ENCODE results near the gene SMCHD1. TPM values are rescaled to one million over a fixed set of nuclear protein-coding genes. Genes with fewer than 3 reads are reported as not detected.

Gene SMCHD1
- total and polyA plus RNA-seq, 2 donors (not counting 1 experiment from before 2014, with no cell fraction given), result 54.2 to 380 TPM

DNA sequence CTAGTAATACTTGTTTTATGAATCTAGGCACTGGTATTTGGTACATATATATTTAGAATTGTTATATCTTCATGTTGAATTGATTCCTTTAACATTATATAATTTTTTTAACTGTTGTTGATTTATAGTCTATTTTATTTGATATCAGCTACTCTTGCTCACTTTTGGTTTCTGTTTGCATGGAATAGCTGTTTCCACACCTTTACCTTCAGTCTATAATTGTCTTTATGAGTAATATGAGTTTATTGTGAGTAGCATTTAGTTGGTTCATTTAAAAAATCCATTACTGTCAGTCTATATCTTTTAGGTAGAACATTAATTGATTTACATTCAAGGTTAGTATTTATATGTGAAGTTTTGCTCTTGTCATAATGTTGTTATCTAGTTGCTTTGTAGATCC is 58.6 kb downstream of the SMCHD1 start:
- ATAC-seq (ENCODE audit: low read depth), result no peak
- Histone ChIP-seq H3K79me2 (ENCODE audit: control insufficient read depth, insufficient read depth, low read length) (peaks cover 75% of the 10 kb centered on the region), H3K27ac (ENCODE audit: low read length in 2 of 2) (peak overlapping the region in 1 of 2 donors; percentile 45), H4K20me1 (ENCODE audit: control insufficient read depth, insufficient read depth, low read length, poor library complexity, severe bottlenecking) (peaks cover 59% of the 10 kb centered on the region), H3K36me3 (replicated peaks in 1 of 2; ENCODE audit: control extremely low read depth in 1 of 2, control insufficient read depth in 1 of 2, extremely low read depth in 1 of 2, insufficient read depth in 2 of 2, low read length in 1 of 2) (peaks cover 10 to 88% of the 10 kb centered on the region in 2 experiments), H3K4me2 (replicated peaks; ENCODE audit: low read depth, low read length, poor library complexity, severe bottlenecking) (no peak overlapping the region), H3K9ac (ENCODE audit: low read length) (no peak overlapping the region), H3K4me3 (ENCODE audit: control extremely low read depth in 1 of 5, extremely low read depth in 1 of 5, insufficient read depth in 1 of 5, low read depth in 2 of 5, low read length in 4 of 5) (no peak overlapping the region), H3K27me3 (replicated peaks in 1 of 4; ENCODE audit: control extremely low read depth in 1 of 4, control insufficient read depth in 3 of 4, insufficient read depth in 4 of 4, low read length in 3 of 4) (no peaks in the 10 kb centered on the region), H3K9me3 (ENCODE audit: control extremely low read depth in 1 of 3, control insufficient read depth in 2 of 3, insufficient read depth in 1 of 3, low read length in 2 of 3) (no peaks in the 10 kb centered on the region), H2AFZ (ENCODE audit: insufficient read depth, low read depth, low read length, poor library complexity, severe bottlenecking) (no peak overlapping the region), H3K4me1 (ENCODE audit: control insufficient read depth in 2 of 2, insufficient read depth in 2 of 2, low read length in 2 of 2) (no peaks in the 10 kb centered on the region)
- POLR2A ChIA-PET, result no interaction called here
- Mint-ChIP-seq H3K9me3 (ENCODE audit: insufficient read depth) (no peaks in the 10 kb centered on the region), H3K4me3 (no peak overlapping the region), H3K27ac (no peak overlapping the region), H3K27me3 (no peaks in the 10 kb centered on the region), H3K4me1 (peaks cover 20% of the 10 kb centered on the region)
- intact Hi-C loops (cut with micrococcal nuclease), result loop anchor here (2.0 kb wide), 1 partner anchor 19 kb away; no protein-coding TSS in a partner anchor
- CTCF ChIA-PET, result no interaction called here
- no peak for TF ChIP-seq EZH2 (IDR thresholded peaks at IDR 0.05; ENCODE audit: borderline replicate concordance, insufficient read depth, low read depth, low read length, poor library complexity, severe bottlenecking)
- TF ChIP-seq, protein P1, sequence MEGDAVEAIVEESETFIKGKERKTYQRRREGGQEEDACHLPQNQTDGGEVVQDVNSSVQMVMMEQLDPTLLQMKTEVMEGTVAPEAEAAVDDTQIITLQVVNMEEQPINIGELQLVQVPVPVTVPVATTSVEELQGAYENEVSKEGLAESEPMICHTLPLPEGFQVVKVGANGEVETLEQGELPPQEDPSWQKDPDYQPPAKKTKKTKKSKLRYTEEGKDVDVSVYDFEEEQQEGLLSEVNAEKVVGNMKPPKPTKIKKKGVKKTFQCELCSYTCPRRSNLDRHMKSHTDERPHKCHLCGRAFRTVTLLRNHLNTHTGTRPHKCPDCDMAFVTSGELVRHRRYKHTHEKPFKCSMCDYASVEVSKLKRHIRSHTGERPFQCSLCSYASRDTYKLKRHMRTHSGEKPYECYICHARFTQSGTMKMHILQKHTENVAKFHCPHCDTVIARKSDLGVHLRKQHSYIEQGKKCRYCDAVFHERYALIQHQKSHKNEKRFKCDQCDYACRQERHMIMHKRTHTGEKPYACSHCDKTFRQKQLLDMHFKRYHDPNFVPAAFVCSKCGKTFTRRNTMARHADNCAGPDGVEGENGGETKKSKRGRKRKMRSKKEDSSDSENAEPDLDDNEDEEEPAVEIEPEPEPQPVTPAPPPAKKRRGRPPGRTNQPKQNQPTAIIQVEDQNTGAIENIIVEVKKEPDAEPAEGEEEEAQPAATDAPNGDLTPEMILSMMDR (IDR thresholded peaks at IDR 0.05), result no peak
- DNase-seq, result no peak

DNA sequence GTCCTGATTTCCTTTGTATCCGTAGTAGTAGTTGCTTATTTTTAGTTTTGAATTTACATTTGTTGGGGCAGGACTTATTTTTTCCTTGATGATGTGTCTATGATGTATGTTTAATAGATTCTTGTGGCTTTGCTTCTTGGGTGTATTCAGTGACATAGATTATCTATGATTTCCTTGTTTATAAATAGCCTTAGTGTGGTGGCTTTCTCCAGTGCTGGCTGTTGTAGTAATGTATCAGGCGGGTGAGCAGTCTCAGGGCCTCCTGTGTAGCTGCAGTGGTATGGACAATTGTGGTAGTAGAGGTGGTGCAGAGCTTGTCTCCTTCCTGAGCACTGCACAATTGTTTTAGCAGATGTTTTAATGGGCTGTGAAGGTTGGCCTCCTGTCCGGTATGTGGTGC is 60.5 kb downstream of the SMCHD1 start:
- no peaks in the 10 kb centered on the region for H3K4me1 ChIP-seq (ENCODE audit: control insufficient read depth in 2 of 2, insufficient read depth in 2 of 2, low read length in 2 of 2)
- H3K9me3 ChIP-seq (ENCODE audit: control extremely low read depth in 1 of 3, control insufficient read depth in 2 of 3, insufficient read depth in 1 of 3, low read length in 2 of 3), result no peaks in the 10 kb centered on the region
- H4K20me1 ChIP-seq (ENCODE audit: control insufficient read depth, insufficient read depth, low read length, poor library complexity, severe bottlenecking), result peaks cover 61% of the 10 kb centered on the region
- intact Hi-C loops (cut with micrococcal nuclease), result loop anchor here (2.0 to 5.0 kb wide), 2 partner anchors 21 to 34 kb away; no protein-coding TSS in a partner anchor
- H3K36me3 ChIP-seq (replicated peaks in 1 of 2; ENCODE audit: control extremely low read depth in 1 of 2, control insufficient read depth in 1 of 2, extremely low read depth in 1 of 2, insufficient read depth in 2 of 2, low read length in 1 of 2), result peaks cover 6 to 88% of the 10 kb centered on the region in 2 experiments
- Mint-ChIP-seq H3K4me1 (peaks cover 20% of the 10 kb centered on the region), H3K4me3 (no peak overlapping the region), H3K27ac (no peak overlapping the region), H3K27me3 (no peaks in the 10 kb centered on the region), H3K9me3 (ENCODE audit: insufficient read depth) (no peaks in the 10 kb centered on the region)
- no peaks in the 10 kb centered on the region for H3K27me3 ChIP-seq (replicated peaks in 1 of 4; ENCODE audit: control extremely low read depth in 1 of 4, control insufficient read depth in 3 of 4, insufficient read depth in 4 of 4, low read length in 3 of 4)
- ATAC-seq (ENCODE audit: low read depth), result no peak
- H3K4me2 ChIP-seq (replicated peaks; ENCODE audit: low read depth, low read length, poor library complexity, severe bottlenecking), result no peak overlapping the region
- no peak overlapping the region for H2AFZ ChIP-seq (ENCODE audit: insufficient read depth, low read depth, low read length, poor library complexity, severe bottlenecking)
- H3K27ac ChIP-seq (ENCODE audit: low read length in 2 of 2), result peak overlapping the region in 1 of 2 donors; percentile 39
- 100% methylated on average over 2 of the region's 3 CpGs for WGBS (ENCODE audit: insufficient coverage)
- POLR2A ChIA-PET, result no interaction called here
- H3K79me2 ChIP-seq (ENCODE audit: control insufficient read depth, insufficient read depth, low read length), result peaks cover 86% of the 10 kb centered on the region
- TF ChIP-seq, protein P1 (IDR thresholded peaks at IDR 0.05), result no peak
- no peak for TF ChIP-seq EZH2 (IDR thresholded peaks at IDR 0.05; ENCODE audit: borderline replicate concordance, insufficient read depth, low read depth, low read length, poor library complexity, severe bottlenecking)
- no peak for DNase-seq
- H3K4me3 ChIP-seq (ENCODE audit: control extremely low read depth in 1 of 5, extremely low read depth in 1 of 5, insufficient read depth in 1 of 5, low read depth in 2 of 5, low read length in 4 of 5), result no peak overlapping the region
- H3K9ac ChIP-seq (ENCODE audit: low read length), result no peak overlapping the region
- CTCF ChIA-PET, result interaction anchor here (0.8 kb wide), 1 partner anchor 14 kb away, joined by 4 read pairs; no protein-coding TSS in a partner anchor
